GM23338 (cell line): ENCODE measurements around the gene ARID4B. TPM values are rescaled to one million over a fixed set of nuclear protein-coding genes. Genes with fewer than 3 reads are reported as not detected.

Source experiments
- ATAC-seq: fragments of 200-7000 bp; cut with Tn5 transposase; 3 replicates; pipeline ENCODE4 v1.9.1; 2020
- DNase-seq: peaks from one replicate; pipeline ENCODE4 v3.0.0-alpha.2; 2015; ENCODE audit warnings: low spot score
- H2AFZ ChIP-seq: fragments of 200-600 bp; sonication (generic); 2 replicates; pipeline ENCODE4 v1.8.0; 2016; ENCODE audit warnings: antibody characterized with exemption, mild to moderate bottlenecking, moderate library complexity
- H3F3A ChIP-seq: fragments of 200-600 bp; sonication (generic); replicated peaks from 2 replicates; pipeline ENCODE4 v1.8.0; 2017; ENCODE audit warnings: antibody characterized with exemption, mixed run types, low read depth
- H3K27ac ChIP-seq: fragments of 200-600 bp; sonication (generic); 2 replicates; pipeline ENCODE4 v1.6.1; 2016; ENCODE audit warnings: low read depth
- H3K27me3 ChIP-seq: fragments of 200-600 bp; sonication (generic); 2 replicates; pipeline ENCODE4 v1.8.0; 2016; ENCODE audit warnings: mild to moderate bottlenecking, mixed run types, moderate library complexity; ENCODE audit not compliant: insufficient read depth
- H3K36me3 ChIP-seq: fragments of 200-600 bp; sonication (generic); 2 replicates; pipeline ENCODE4 v1.8.0; 2016; ENCODE audit warnings: mild to moderate bottlenecking; ENCODE audit not compliant: insufficient read depth
- H3K4me1 ChIP-seq: fragments of 200-600 bp; sonication (generic); 2 replicates; pipeline ENCODE4 v1.8.0; 2016; ENCODE audit warnings: mild to moderate bottlenecking, moderate library complexity; ENCODE audit not compliant: insufficient read depth
- H3K4me2 ChIP-seq: fragments of 200-600 bp; sonication (generic); 2 replicates; pipeline ENCODE4 v1.7.1; 2017; ENCODE audit warnings: mixed run types
- H3K4me3 ChIP-seq: fragments of 200-600 bp; sonication (generic); 2 replicates; pipeline ENCODE4 v1.6.1; 2016; ENCODE audit warnings: mixed run types
- H3K79me2 ChIP-seq: fragments of 200-600 bp; sonication (generic); replicated peaks from 2 replicates; pipeline ENCODE4 v1.8.0; 2017; ENCODE audit warnings: mild to moderate bottlenecking; ENCODE audit not compliant: insufficient read depth
- H3K9me2 ChIP-seq: fragments of 200-600 bp; sonication (generic); 2 replicates; pipeline ENCODE4 v1.8.0; 2017; ENCODE audit not compliant: insufficient read depth
- H4K20me1 ChIP-seq: fragments of 200-600 bp; sonication (generic); replicated peaks from 2 replicates; pipeline ENCODE4 v1.8.0; 2017; ENCODE audit warnings: mild to moderate bottlenecking; ENCODE audit not compliant: insufficient read depth
- H3K27ac Mint-ChIP-seq: 2 replicates; pipeline ENCODE4 v1.8.0; 2020; ENCODE audit warnings: inconsistent platforms, mild to moderate bottlenecking, moderate library complexity, mixed read lengths
- H3K27me3 Mint-ChIP-seq: 3 replicates; pipeline ENCODE4 v1.8.0; 2022; ENCODE audit warnings: low read depth, mild to moderate bottlenecking, moderate library complexity, mixed read lengths, inconsistent platforms; ENCODE audit not compliant: insufficient read depth, poor library complexity
- H3K36me3 Mint-ChIP-seq: 3 replicates; pipeline ENCODE4 v1.8.0; 2021; ENCODE audit warnings: low read depth, mild to moderate bottlenecking, inconsistent platforms, moderate library complexity, mixed read lengths
- H3K4me1 Mint-ChIP-seq: 3 replicates; pipeline ENCODE4 v1.8.0; 2020; ENCODE audit warnings: mild to moderate bottlenecking, inconsistent platforms, mixed read lengths
- H3K4me3 Mint-ChIP-seq: 3 replicates; pipeline ENCODE4 v1.8.0; 2021; ENCODE audit warnings: moderate library complexity, mild to moderate bottlenecking, inconsistent platforms, mixed read lengths
- H3K9me3 Mint-ChIP-seq: 3 replicates; pipeline ENCODE4 v1.8.0; 2020; ENCODE audit warnings: moderate library complexity, mild to moderate bottlenecking, inconsistent platforms, mixed read lengths
- CREB1 ChIP-seq: fragments of 250-450 bp; sonication (Bioruptor Pico); IDR thresholded peaks from 2 replicates; pipeline ENCODE4 v1.5.0; 2020; ENCODE audit warnings: low read depth, mild to moderate bottlenecking, moderate library complexity
- CTCF ChIP-seq, 2 experiments: fragments of 200-600 bp in 1 of 2; sonication (generic) in 1 of 2; conservative IDR thresholded peaks; 2 replicates each; pipeline versions ENCODE4 v1.5.1 to v1.6.1; 2016 to 2017; ENCODE audit warnings: antibody characterized with exemption in 2 of 2, low read depth in 2 of 2, mild to moderate bottlenecking in 2 of 2, moderate library complexity in 1 of 2
- ETS1 ChIP-seq: IDR thresholded peaks from 2 replicates; pipeline ENCODE4 v1.6.1; 2016; ENCODE audit warnings: antibody characterized with exemption
- EZH2phosphoT487 ChIP-seq: fragments of 200-600 bp; sonication (generic); IDR thresholded peaks from one replicate; pipeline ENCODE4 v1.8.1; 2018; ENCODE audit warnings: antibody characterized with exemption; ENCODE audit not compliant: unreplicated experiment
- JUNB ChIP-seq: IDR thresholded peaks from one replicate; pipeline ENCODE4 v1.6.1; 2016; ENCODE audit warnings: antibody characterized with exemption; ENCODE audit not compliant: unreplicated experiment
- NANOG ChIP-seq: IDR thresholded peaks from 2 replicates; pipeline ENCODE4 v1.6.1; 2016; ENCODE audit warnings: antibody characterized with exemption, borderline replicate concordance
- POLR2AphosphoS5 ChIP-seq: IDR thresholded peaks from 2 replicates; pipeline ENCODE4 v1.6.1; 2016; ENCODE audit warnings: antibody characterized with exemption, low read depth
- REST ChIP-seq: IDR thresholded peaks from one replicate; pipeline ENCODE4 v1.6.1; 2018; ENCODE audit warnings: antibody characterized with exemption; ENCODE audit not compliant: unreplicated experiment
- STAT1 ChIP-seq: IDR thresholded peaks from one replicate; pipeline ENCODE4 v1.6.1; 2016; ENCODE audit warnings: antibody characterized with exemption; ENCODE audit not compliant: unreplicated experiment
- ZNF331 ChIP-seq: fragments of 250-450 bp; sonication (Bioruptor Pico); IDR thresholded peaks from 2 replicates; pipeline ENCODE4 v1.5.0; 2020; ENCODE audit warnings: low read depth, mild to moderate bottlenecking, moderate library complexity
- ZNF462 ChIP-seq: fragments of 250-450 bp; sonication (Bioruptor Pico); IDR thresholded peaks from 2 replicates; pipeline ENCODE4 v1.5.0; 2020; ENCODE audit warnings: mild to moderate bottlenecking, moderate library complexity
- polyA plus RNA-seq: library from polyadenylated mRNA; unstranded; fragments of >200 nt; fragmentation: Nextera tagmentation; extraction: Ambion mirVana; gene quantifications from 2 replicates; pipeline ENCODE4 v1.2.1, GENCODE V29; 2016
- total RNA-seq: library from RNA; depleted of rRNA; stranded (reverse); fragments of >200 nt; shearing (Covaris generic); gene quantifications from 2 replicates; pipeline ENCODE4 v1.2.3, GENCODE V29; 2014

ARID4B gene
- total and polyA plus RNA-seq, 2 experiments from 2014 or later = 25.1 to 59.8 TPM

GRCh38 chr1:235156740-235157139, 171.2 kb downstream of the ARID4B start:
- TF ChIP-seq CREB1 (CRISPR knock-in tag) = no peak
- no peak for TF ChIP-seq STAT1
- no peak for TF ChIP-seq EZH2phosphoT487
- no peak for TF ChIP-seq NANOG
- TF ChIP-seq POLR2AphosphoS5 = no peak
- no peak for TF ChIP-seq ETS1
- no peak for TF ChIP-seq CTCF (conservative IDR thresholded peaks at IDR 0.05; ENCODE audit: low read depth in 2 of 2)
- TF ChIP-seq REST = no peak
- TF ChIP-seq JUNB = no peak
- TF ChIP-seq ZNF462 = no peak
- TF ChIP-seq ZNF331 (CRISPR knock-in tag) = no peak
- Mint-ChIP-seq H3K9me3 (no peaks in the 10 kb centered on the region), H3K27ac (no peak overlapping the region), H3K4me1 (peaks cover 4% of the 10 kb centered on the region; the same call in 2 of the 3 replicates), H3K36me3 (peaks cover 46% of the 10 kb centered on the region), H3K4me3 (no peak overlapping the region), H3K27me3 (peaks cover 2% of the 10 kb centered on the region)
- peaks cover 8% of the 10 kb centered on the region; the same call in 1 of the 2 replicates for H3K4me1 ChIP-seq
- H3K36me3 ChIP-seq = peaks cover 37% of the 10 kb centered on the region
- no peak overlapping the region for H3K27ac ChIP-seq
- no peak overlapping the region for H3K4me3 ChIP-seq
- H4K20me1 ChIP-seq = peaks cover 13% of the 10 kb centered on the region; the same call in 1 of the 2 replicates
- no peaks in the 10 kb centered on the region; the same call in 1 of the 2 replicates for H3F3A ChIP-seq
- DNase-seq (no peak), ATAC-seq (no peak)
- H3K9me2 ChIP-seq = no peaks in the 10 kb centered on the region
- no peak overlapping the region for H2AFZ ChIP-seq
- H3K4me2 ChIP-seq = no peak overlapping the region
- H3K79me2 ChIP-seq = peaks cover 43% of the 10 kb centered on the region
- H3K27me3 ChIP-seq = no peaks in the 10 kb centered on the region
